Astrocyte (in vitro differentiated cells and primary cell): ENCODE data around the gene REG4. TPM values are rescaled to one million over a fixed set of nuclear protein-coding genes. Genes with fewer than 3 reads are reported as not detected.

Experiments used
- DNase-seq: peaks from one replicate; pipeline ENCODE4 v3.0.0-alpha.2; 2010; ENCODE audit warnings: low read depth
- FAIRE-seq: peaks from 2 replicates; lab custom pipeline; 2011; peaks lifted over from hg19 to GRCh38; lab: Jason Lieb, UNC
- H2AFZ ChIP-seq: 2 replicates; pipeline ENCODE4 v1.6.0; 2012; ENCODE audit warnings: low read depth, low read length, inconsistent platforms
- H3K27ac ChIP-seq: 2 replicates; pipeline ENCODE4 v1.5.1; 2011; ENCODE audit warnings: low read depth, low read length, inconsistent platforms
- H3K27me3 ChIP-seq: 2 replicates; pipeline ENCODE4 v1.6.0; 2011; ENCODE audit warnings: low read length, inconsistent platforms; ENCODE audit not compliant: insufficient read depth
- H3K36me3 ChIP-seq: 2 replicates; pipeline ENCODE4 v1.5.1; 2011; ENCODE audit warnings: low read length, inconsistent platforms; ENCODE audit not compliant: insufficient read depth
- H3K4me1 ChIP-seq: 2 replicates; pipeline ENCODE4 v1.5.1; 2011; ENCODE audit warnings: low read length, inconsistent platforms; ENCODE audit not compliant: insufficient read depth
- H3K4me2 ChIP-seq: 2 replicates; pipeline ENCODE4 v1.6.0; 2012; ENCODE audit warnings: low read length, inconsistent platforms
- H3K4me3 ChIP-seq: 2 replicates; pipeline ENCODE4 v1.5.1; 2011; ENCODE audit warnings: low read depth, mild to moderate bottlenecking, low read length, inconsistent platforms; ENCODE audit not compliant: insufficient read depth
- H3K79me2 ChIP-seq: 2 replicates; pipeline ENCODE4 v1.6.0; 2012; ENCODE audit warnings: mild to moderate bottlenecking, low read length, inconsistent platforms; ENCODE audit not compliant: insufficient read depth
- H3K9ac ChIP-seq: 2 replicates; pipeline ENCODE4 v1.6.0; 2012; ENCODE audit warnings: mild to moderate bottlenecking, low read length, inconsistent platforms
- H3K9me3 ChIP-seq: 2 replicates; pipeline ENCODE4 v1.5.1; 2012; ENCODE audit warnings: low read depth, mild to moderate bottlenecking, low read length, inconsistent platforms; ENCODE audit not compliant: insufficient read depth
- H4K20me1 ChIP-seq: 2 replicates; pipeline ENCODE4 v1.6.0; 2012; ENCODE audit warnings: low read length, inconsistent platforms; ENCODE audit not compliant: insufficient read depth
- H3K27ac Mint-ChIP-seq: one replicate; pipeline ENCODE4 v1.8.0; 2021; ENCODE audit warnings: mild to moderate bottlenecking, mixed read lengths; ENCODE audit not compliant: unreplicated experiment
- H3K27me3 Mint-ChIP-seq: one replicate; pipeline ENCODE4 v1.8.0; 2021; ENCODE audit warnings: low read depth, mixed read lengths; ENCODE audit not compliant: unreplicated experiment
- H3K36me3 Mint-ChIP-seq: one replicate; pipeline ENCODE4 v1.8.0; 2021; ENCODE audit warnings: low read depth, mixed read lengths; ENCODE audit not compliant: unreplicated experiment
- H3K4me1 Mint-ChIP-seq: one replicate; pipeline ENCODE4 v1.8.0; 2021; ENCODE audit warnings: low read depth, mixed read lengths; ENCODE audit not compliant: unreplicated experiment
- H3K4me3 Mint-ChIP-seq: one replicate; pipeline ENCODE4 v1.8.0; 2021; ENCODE audit warnings: mild to moderate bottlenecking, moderate library complexity, mixed read lengths; ENCODE audit not compliant: unreplicated experiment
- H3K9me3 Mint-ChIP-seq: one replicate; pipeline ENCODE4 v1.8.0; 2021; ENCODE audit warnings: mild to moderate bottlenecking, mixed read lengths; ENCODE audit not compliant: unreplicated experiment
- CTCF ChIP-seq: IDR thresholded peaks from 2 replicates; pipeline ENCODE4 v1.5.1; 2011; ENCODE audit warnings: low read depth, mild to moderate bottlenecking, inconsistent platforms, low read length, moderate library complexity; ENCODE audit not compliant: insufficient read depth
- EZH2 ChIP-seq: IDR thresholded peaks from 2 replicates; pipeline ENCODE4 v1.6.1; 2012; ENCODE audit warnings: mild to moderate bottlenecking, low read length, inconsistent platforms; ENCODE audit not compliant: insufficient read depth
- total RNA-seq: library from RNA; stranded (reverse); gene quantifications from 2 replicates; pipeline ENCODE4 v1.2.1, GENCODE V29; 2021

REG4 gene
- total RNA-seq, 1 donor from 2014 or later, result not detected

DNA sequence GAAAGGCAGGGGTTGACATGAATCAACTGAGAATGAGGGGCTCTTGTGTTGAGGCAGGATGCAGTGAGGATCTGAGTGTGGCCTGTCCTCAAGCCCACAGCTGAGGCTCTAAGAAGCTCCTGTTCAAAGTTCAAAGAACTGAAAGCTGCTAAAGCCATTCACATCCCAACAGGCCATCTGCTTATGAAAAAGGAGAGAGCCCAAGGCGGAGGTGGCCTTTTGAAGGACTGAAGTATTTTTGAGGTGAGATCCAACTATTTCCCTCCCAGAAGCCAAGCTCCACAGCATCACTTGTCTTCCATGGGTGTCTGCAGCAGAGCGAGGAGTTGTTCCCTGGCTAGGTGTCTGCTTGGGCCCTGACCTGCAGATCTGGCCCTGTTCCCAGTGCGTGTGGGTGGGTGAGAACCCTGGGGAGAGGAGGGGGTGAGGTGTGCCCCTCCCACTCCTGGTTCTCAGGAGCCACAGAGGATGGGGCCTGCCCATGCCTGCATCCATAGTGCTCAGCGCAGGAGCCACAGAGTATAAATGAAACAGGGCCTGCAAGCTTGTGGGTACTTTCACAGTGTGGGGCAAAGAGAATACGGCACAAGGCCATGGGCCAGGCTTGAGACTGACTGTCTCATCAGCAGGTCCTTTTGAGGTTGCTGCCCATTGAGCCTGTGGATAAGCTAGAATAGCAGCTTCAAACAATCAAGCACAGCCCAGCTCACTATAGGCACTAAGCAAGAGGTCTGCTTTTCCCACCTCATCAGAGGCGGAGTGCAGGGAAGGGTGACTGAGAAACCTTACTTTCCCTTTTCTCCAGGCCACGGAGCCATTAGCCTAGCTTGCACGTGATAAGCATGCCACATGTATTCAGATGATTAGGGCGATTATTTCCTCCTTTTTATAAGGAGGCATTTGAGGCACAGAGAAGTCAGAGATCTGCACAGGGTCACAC is 15.7 kb downstream of the REG4 start:
- Mint-ChIP-seq H3K9me3 (no peaks in the 10 kb centered on the region), H3K27me3 (peaks cover 19% of the 10 kb centered on the region), H3K4me1 (no peaks in the 10 kb centered on the region), H3K36me3 (peaks cover 2% of the 10 kb centered on the region), H3K4me3 (no peak overlapping the region), H3K27ac (no peak overlapping the region)
- no peaks in the 10 kb centered on the region for H3K79me2 ChIP-seq
- FAIRE-seq (no peak), DNase-seq (no peak)
- H4K20me1 ChIP-seq, result no peaks in the 10 kb centered on the region
- no peaks in the 10 kb centered on the region for H3K9me3 ChIP-seq
- H3K4me1 ChIP-seq, result no peaks in the 10 kb centered on the region
- H3K36me3 ChIP-seq, result no peaks in the 10 kb centered on the region
- no peak overlapping the region for H3K27ac ChIP-seq
- H3K9ac ChIP-seq, result no peak overlapping the region
- H3K4me2 ChIP-seq, result no peak overlapping the region
- H3K4me3 ChIP-seq, result no peak overlapping the region
- peaks cover 2% of the 10 kb centered on the region for H3K27me3 ChIP-seq
- no peak overlapping the region for H2AFZ ChIP-seq
- TF ChIP-seq CTCF, result no peak
- no peak for TF ChIP-seq EZH2

DNA sequence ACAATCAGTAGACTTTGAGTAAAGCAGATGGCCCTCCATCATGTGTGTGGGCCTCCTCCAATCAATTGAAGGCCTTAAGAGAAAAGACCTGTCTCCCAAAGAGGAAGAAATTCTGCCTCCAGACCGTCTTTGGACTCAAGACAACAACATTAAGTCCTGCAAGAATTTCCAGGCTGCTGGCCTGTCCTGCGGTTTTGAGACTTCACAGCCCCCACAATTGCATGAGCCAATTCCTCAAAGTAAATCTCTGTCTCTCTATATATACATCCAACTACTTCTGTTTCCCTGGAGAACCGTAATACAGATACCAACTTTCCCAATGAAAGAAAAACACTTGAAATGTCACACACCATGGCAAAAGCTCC is 16.4 kb downstream of the REG4 start:
- H3K36me3 ChIP-seq, result no peaks in the 10 kb centered on the region
- peaks cover 2% of the 10 kb centered on the region for H3K27me3 ChIP-seq
- H3K9me3 ChIP-seq, result no peaks in the 10 kb centered on the region
- H3K4me1 ChIP-seq, result no peaks in the 10 kb centered on the region
- DNase-seq, result peak; percentile 29
- H3K4me3 Mint-ChIP-seq, result no peak overlapping the region
- H3K4me1 Mint-ChIP-seq, result no peaks in the 10 kb centered on the region
- TF ChIP-seq EZH2 (no peak), CTCF (no peak)
- H3K27me3 Mint-ChIP-seq, result peaks cover 21% of the 10 kb centered on the region
- no peaks in the 10 kb centered on the region for H4K20me1 ChIP-seq
- H3K9ac ChIP-seq, result no peak overlapping the region
- FAIRE-seq, result no peak
- H3K79me2 ChIP-seq, result no peaks in the 10 kb centered on the region
- H3K27ac Mint-ChIP-seq, result no peak overlapping the region
- no peak overlapping the region for H3K4me3 ChIP-seq
- no peak overlapping the region for H3K27ac ChIP-seq
- H3K36me3 Mint-ChIP-seq, result peaks cover 2% of the 10 kb centered on the region
- no peak overlapping the region for H3K4me2 ChIP-seq
- H2AFZ ChIP-seq, result no peak overlapping the region
- H3K9me3 Mint-ChIP-seq, result no peaks in the 10 kb centered on the region
